GM23338 (cell line): ENCODE data around the gene GUCA2B. TPM values are rescaled to one million over a fixed set of nuclear protein-coding genes. Genes with fewer than 3 reads are reported as not detected.

Experiments
- ATAC-seq: fragments of 200-7000 bp; cut with Tn5 transposase; 3 replicates; pipeline ENCODE4 v1.9.1; 2020
- DNase-seq: peaks from one replicate; pipeline ENCODE4 v3.0.0-alpha.2; 2015; ENCODE audit warnings: low spot score
- H2AFZ ChIP-seq: fragments of 200-600 bp; sonication (generic); 2 replicates; pipeline ENCODE4 v1.8.0; 2016; ENCODE audit warnings: antibody characterized with exemption, mild to moderate bottlenecking, moderate library complexity
- H3F3A ChIP-seq: fragments of 200-600 bp; sonication (generic); replicated peaks from 2 replicates; pipeline ENCODE4 v1.8.0; 2017; ENCODE audit warnings: antibody characterized with exemption, mixed run types, low read depth
- H3K27ac ChIP-seq: fragments of 200-600 bp; sonication (generic); 2 replicates; pipeline ENCODE4 v1.6.1; 2016; ENCODE audit warnings: low read depth
- H3K27me3 ChIP-seq: fragments of 200-600 bp; sonication (generic); 2 replicates; pipeline ENCODE4 v1.8.0; 2016; ENCODE audit warnings: mild to moderate bottlenecking, mixed run types, moderate library complexity; ENCODE audit not compliant: insufficient read depth
- H3K36me3 ChIP-seq: fragments of 200-600 bp; sonication (generic); 2 replicates; pipeline ENCODE4 v1.8.0; 2016; ENCODE audit warnings: mild to moderate bottlenecking; ENCODE audit not compliant: insufficient read depth
- H3K4me1 ChIP-seq: fragments of 200-600 bp; sonication (generic); 2 replicates; pipeline ENCODE4 v1.8.0; 2016; ENCODE audit warnings: mild to moderate bottlenecking, moderate library complexity; ENCODE audit not compliant: insufficient read depth
- H3K4me2 ChIP-seq: fragments of 200-600 bp; sonication (generic); 2 replicates; pipeline ENCODE4 v1.7.1; 2017; ENCODE audit warnings: mixed run types
- H3K4me3 ChIP-seq: fragments of 200-600 bp; sonication (generic); 2 replicates; pipeline ENCODE4 v1.6.1; 2016; ENCODE audit warnings: mixed run types
- H3K79me2 ChIP-seq: fragments of 200-600 bp; sonication (generic); replicated peaks from 2 replicates; pipeline ENCODE4 v1.8.0; 2017; ENCODE audit warnings: mild to moderate bottlenecking; ENCODE audit not compliant: insufficient read depth
- H3K9me2 ChIP-seq: fragments of 200-600 bp; sonication (generic); 2 replicates; pipeline ENCODE4 v1.8.0; 2017; ENCODE audit not compliant: insufficient read depth
- H4K20me1 ChIP-seq: fragments of 200-600 bp; sonication (generic); replicated peaks from 2 replicates; pipeline ENCODE4 v1.8.0; 2017; ENCODE audit warnings: mild to moderate bottlenecking; ENCODE audit not compliant: insufficient read depth
- H3K27ac Mint-ChIP-seq: 2 replicates; pipeline ENCODE4 v1.8.0; 2020; ENCODE audit warnings: inconsistent platforms, mild to moderate bottlenecking, moderate library complexity, mixed read lengths
- H3K27me3 Mint-ChIP-seq: 3 replicates; pipeline ENCODE4 v1.8.0; 2022; ENCODE audit warnings: low read depth, mild to moderate bottlenecking, moderate library complexity, mixed read lengths, inconsistent platforms; ENCODE audit not compliant: insufficient read depth, poor library complexity
- H3K36me3 Mint-ChIP-seq: 3 replicates; pipeline ENCODE4 v1.8.0; 2021; ENCODE audit warnings: low read depth, mild to moderate bottlenecking, inconsistent platforms, moderate library complexity, mixed read lengths
- H3K4me1 Mint-ChIP-seq: 3 replicates; pipeline ENCODE4 v1.8.0; 2020; ENCODE audit warnings: mild to moderate bottlenecking, inconsistent platforms, mixed read lengths
- H3K4me3 Mint-ChIP-seq: 3 replicates; pipeline ENCODE4 v1.8.0; 2021; ENCODE audit warnings: moderate library complexity, mild to moderate bottlenecking, inconsistent platforms, mixed read lengths
- H3K9me3 Mint-ChIP-seq: 3 replicates; pipeline ENCODE4 v1.8.0; 2020; ENCODE audit warnings: moderate library complexity, mild to moderate bottlenecking, inconsistent platforms, mixed read lengths
- EZH2 ChIP-seq: fragments of 200-600 bp; sonication (generic); IDR thresholded peaks from one replicate; pipeline ENCODE4 v1.8.0; 2017; ENCODE audit warnings: antibody characterized with exemption, mild to moderate bottlenecking, low read depth; ENCODE audit not compliant: unreplicated experiment
- JUNB ChIP-seq: IDR thresholded peaks from one replicate; pipeline ENCODE4 v1.6.1; 2016; ENCODE audit warnings: antibody characterized with exemption; ENCODE audit not compliant: unreplicated experiment
- NANOG ChIP-seq: IDR thresholded peaks from 2 replicates; pipeline ENCODE4 v1.6.1; 2016; ENCODE audit warnings: antibody characterized with exemption, borderline replicate concordance
- STAT1 ChIP-seq: IDR thresholded peaks from one replicate; pipeline ENCODE4 v1.6.1; 2016; ENCODE audit warnings: antibody characterized with exemption; ENCODE audit not compliant: unreplicated experiment
- ZNF114 ChIP-seq: fragments of 250-450 bp; sonication (Bioruptor Pico); IDR thresholded peaks from 2 replicates; pipeline ENCODE4 v1.5.0; 2020; ENCODE audit warnings: mild to moderate bottlenecking, moderate library complexity
- polyA plus RNA-seq: library from polyadenylated mRNA; unstranded; fragments of >200 nt; fragmentation: Nextera tagmentation; extraction: Ambion mirVana; gene quantifications from 2 replicates; pipeline ENCODE4 v1.2.1, GENCODE V29; 2016
- total RNA-seq: library from RNA; depleted of rRNA; stranded (reverse); fragments of >200 nt; shearing (Covaris generic); gene quantifications from 2 replicates; pipeline ENCODE4 v1.2.3, GENCODE V29; 2014
- TF ChIP-seq, protein P1 (sequence below), 2 experiments: fragments of 200-600 bp in 1 of 2; sonication (generic) in 1 of 2; conservative IDR thresholded peaks; 2 replicates each; pipeline versions ENCODE4 v1.5.1 to v1.6.1; 2016 to 2017; ENCODE audit warnings: antibody characterized with exemption in 2 of 2, low read depth in 2 of 2, mild to moderate bottlenecking in 2 of 2, moderate library complexity in 1 of 2
- TF ChIP-seq, protein P2 (sequence below): IDR thresholded peaks from one replicate; pipeline ENCODE4 v1.6.1; 2018; ENCODE audit warnings: antibody characterized with exemption; ENCODE audit not compliant: unreplicated experiment
- TF ChIP-seq, protein P3 (sequence below): fragments of 250-450 bp; sonication (Bioruptor Pico); IDR thresholded peaks from 2 replicates; pipeline ENCODE4 v1.5.0; 2020; ENCODE audit warnings: mild to moderate bottlenecking, moderate library complexity

The GUCA2B gene
- total and polyA plus RNA-seq, 2 experiments from 2014 or later = not detected

DNA sequence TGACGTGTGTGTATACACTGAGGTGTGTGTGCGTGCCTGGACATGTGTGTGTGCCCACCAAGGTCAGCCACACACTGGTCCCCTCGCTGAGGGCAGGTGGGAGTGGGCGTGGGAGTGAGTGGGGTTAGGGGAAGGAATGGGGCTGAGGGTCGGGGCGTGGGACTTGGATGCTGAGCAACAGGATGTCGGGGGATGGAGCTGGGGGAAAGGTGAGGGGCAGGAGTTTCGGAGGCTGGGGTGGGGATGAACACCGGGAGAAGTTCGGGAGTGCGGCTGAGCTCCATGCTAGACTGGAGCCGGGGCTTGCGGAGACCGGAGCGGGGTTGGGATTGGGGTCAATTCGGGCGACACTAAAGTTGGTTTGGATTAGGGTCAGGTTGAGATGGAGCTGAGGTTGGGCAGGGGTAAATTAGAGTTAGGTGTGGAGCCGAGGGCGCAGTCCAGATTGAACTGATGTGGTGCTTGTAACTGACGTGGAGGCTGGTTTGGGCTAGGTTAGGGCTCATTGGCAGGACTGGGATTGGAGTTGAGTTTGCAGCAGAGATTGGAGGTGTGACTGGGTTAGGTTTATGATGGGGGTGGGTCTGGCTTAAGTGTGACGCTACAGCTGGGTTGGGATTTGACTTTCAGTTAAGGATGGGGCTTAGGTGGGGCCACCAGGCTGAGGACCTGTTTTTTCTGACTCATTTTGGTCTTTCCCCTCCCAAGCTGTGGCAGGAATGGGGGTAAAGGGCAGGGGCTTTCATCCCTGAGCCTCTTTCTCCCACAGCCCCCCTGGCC, 14.6 kb downstream of the GUCA2B start (continued):
- TF ChIP-seq, protein P1, sequence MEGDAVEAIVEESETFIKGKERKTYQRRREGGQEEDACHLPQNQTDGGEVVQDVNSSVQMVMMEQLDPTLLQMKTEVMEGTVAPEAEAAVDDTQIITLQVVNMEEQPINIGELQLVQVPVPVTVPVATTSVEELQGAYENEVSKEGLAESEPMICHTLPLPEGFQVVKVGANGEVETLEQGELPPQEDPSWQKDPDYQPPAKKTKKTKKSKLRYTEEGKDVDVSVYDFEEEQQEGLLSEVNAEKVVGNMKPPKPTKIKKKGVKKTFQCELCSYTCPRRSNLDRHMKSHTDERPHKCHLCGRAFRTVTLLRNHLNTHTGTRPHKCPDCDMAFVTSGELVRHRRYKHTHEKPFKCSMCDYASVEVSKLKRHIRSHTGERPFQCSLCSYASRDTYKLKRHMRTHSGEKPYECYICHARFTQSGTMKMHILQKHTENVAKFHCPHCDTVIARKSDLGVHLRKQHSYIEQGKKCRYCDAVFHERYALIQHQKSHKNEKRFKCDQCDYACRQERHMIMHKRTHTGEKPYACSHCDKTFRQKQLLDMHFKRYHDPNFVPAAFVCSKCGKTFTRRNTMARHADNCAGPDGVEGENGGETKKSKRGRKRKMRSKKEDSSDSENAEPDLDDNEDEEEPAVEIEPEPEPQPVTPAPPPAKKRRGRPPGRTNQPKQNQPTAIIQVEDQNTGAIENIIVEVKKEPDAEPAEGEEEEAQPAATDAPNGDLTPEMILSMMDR (conservative IDR thresholded peaks at IDR 0.05; ENCODE audit: low read depth in 2 of 2) = no peak
- TF ChIP-seq, protein P2, sequence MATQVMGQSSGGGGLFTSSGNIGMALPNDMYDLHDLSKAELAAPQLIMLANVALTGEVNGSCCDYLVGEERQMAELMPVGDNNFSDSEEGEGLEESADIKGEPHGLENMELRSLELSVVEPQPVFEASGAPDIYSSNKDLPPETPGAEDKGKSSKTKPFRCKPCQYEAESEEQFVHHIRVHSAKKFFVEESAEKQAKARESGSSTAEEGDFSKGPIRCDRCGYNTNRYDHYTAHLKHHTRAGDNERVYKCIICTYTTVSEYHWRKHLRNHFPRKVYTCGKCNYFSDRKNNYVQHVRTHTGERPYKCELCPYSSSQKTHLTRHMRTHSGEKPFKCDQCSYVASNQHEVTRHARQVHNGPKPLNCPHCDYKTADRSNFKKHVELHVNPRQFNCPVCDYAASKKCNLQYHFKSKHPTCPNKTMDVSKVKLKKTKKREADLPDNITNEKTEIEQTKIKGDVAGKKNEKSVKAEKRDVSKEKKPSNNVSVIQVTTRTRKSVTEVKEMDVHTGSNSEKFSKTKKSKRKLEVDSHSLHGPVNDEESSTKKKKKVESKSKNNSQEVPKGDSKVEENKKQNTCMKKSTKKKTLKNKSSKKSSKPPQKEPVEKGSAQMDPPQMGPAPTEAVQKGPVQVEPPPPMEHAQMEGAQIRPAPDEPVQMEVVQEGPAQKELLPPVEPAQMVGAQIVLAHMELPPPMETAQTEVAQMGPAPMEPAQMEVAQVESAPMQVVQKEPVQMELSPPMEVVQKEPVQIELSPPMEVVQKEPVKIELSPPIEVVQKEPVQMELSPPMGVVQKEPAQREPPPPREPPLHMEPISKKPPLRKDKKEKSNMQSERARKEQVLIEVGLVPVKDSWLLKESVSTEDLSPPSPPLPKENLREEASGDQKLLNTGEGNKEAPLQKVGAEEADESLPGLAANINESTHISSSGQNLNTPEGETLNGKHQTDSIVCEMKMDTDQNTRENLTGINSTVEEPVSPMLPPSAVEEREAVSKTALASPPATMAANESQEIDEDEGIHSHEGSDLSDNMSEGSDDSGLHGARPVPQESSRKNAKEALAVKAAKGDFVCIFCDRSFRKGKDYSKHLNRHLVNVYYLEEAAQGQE = no peak
- no peak for TF ChIP-seq STAT1
- no peak for TF ChIP-seq EZH2
- no peak for TF ChIP-seq NANOG
- no peak for TF ChIP-seq JUNB

DNA sequence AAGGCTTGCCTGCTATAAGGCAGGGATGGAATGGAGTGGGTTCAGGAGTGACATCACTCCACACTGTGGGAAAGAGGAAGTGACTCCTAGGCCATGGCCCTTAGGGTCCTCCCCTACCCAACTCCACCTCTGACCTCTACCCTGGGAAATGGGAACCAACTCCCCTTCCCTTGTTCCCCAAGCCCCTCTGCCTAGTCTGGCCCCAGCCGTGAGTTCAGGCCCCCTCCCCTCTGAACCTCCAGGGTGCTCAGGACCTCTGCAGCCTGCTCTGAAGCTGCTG, 15.1 kb downstream of the GUCA2B start:
- H3K36me3 Mint-ChIP-seq = no peaks in the 10 kb centered on the region
- H3K4me3 ChIP-seq = no peak overlapping the region
- no peak overlapping the region for H3K27ac ChIP-seq
- H3K9me3 Mint-ChIP-seq = no peaks in the 10 kb centered on the region; the same call in 2 of the 3 replicates
- no peak for ATAC-seq
- peaks cover 11% of the 10 kb centered on the region for H3K27me3 Mint-ChIP-seq
- no peak overlapping the region for H2AFZ ChIP-seq
- no peak for TF ChIP-seq ZNF114 (CRISPR knock-in tag)
- TF ChIP-seq EZH2 = no peak
- H3F3A ChIP-seq = no peaks in the 10 kb centered on the region
- no peaks in the 10 kb centered on the region for H3K9me2 ChIP-seq
- H3K4me1 Mint-ChIP-seq = peaks cover 4% of the 10 kb centered on the region; the same call in 2 of the 3 replicates
- no peak for DNase-seq
- no peak overlapping the region for H3K4me2 ChIP-seq
- no peaks in the 10 kb centered on the region for H3K36me3 ChIP-seq
- H3K4me1 ChIP-seq = no peaks in the 10 kb centered on the region
- no peaks in the 10 kb centered on the region for H3K79me2 ChIP-seq
- H3K27ac Mint-ChIP-seq = no peak overlapping the region
- H3K4me3 Mint-ChIP-seq = no peak overlapping the region
- H3K27me3 ChIP-seq = no peaks in the 10 kb centered on the region
- H4K20me1 ChIP-seq = no peaks in the 10 kb centered on the region

DNA sequence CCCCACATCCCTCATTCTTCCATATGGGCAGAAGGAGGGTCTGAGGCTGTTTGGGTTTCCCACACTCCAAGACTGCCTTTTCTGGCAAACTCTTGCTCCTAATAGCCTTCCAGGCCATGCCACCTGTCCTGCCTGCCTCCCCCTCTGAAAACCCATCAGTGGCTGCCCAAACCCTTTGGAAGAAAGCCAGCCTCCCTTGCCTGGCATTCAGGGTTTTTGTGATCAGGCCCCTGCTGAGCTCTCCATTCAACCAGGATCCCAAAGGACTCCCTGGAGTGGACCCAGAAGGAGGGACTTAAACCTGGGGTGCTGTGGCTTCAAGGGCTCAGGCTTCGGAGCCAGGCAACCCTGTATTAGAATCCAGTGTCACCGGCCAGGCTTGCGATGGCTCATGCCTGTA, 15.6 kb downstream of the GUCA2B start:
- no peak overlapping the region for H3K4me2 ChIP-seq
- no peaks in the 10 kb centered on the region for H3K9me2 ChIP-seq
- no peaks in the 10 kb centered on the region for H3K27me3 ChIP-seq
- no peaks in the 10 kb centered on the region for H3K36me3 ChIP-seq
- H3K36me3 Mint-ChIP-seq = no peaks in the 10 kb centered on the region
- no peak overlapping the region for H2AFZ ChIP-seq
- H3K79me2 ChIP-seq = no peaks in the 10 kb centered on the region
- H3K4me1 ChIP-seq = no peaks in the 10 kb centered on the region
- peaks cover 11% of the 10 kb centered on the region for H3K27me3 Mint-ChIP-seq
- no peak for DNase-seq
- H3K9me3 Mint-ChIP-seq = no peaks in the 10 kb centered on the region; the same call in 2 of the 3 replicates
- peaks cover 4% of the 10 kb centered on the region; the same call in 2 of the 3 replicates for H3K4me1 Mint-ChIP-seq
- no peak overlapping the region for H3K27ac ChIP-seq
- no peak for ATAC-seq
- H3F3A ChIP-seq = no peaks in the 10 kb centered on the region
- H3K27ac Mint-ChIP-seq = no peak overlapping the region
- no peak overlapping the region for H3K4me3 ChIP-seq
- H4K20me1 ChIP-seq = no peaks in the 10 kb centered on the region
- H3K4me3 Mint-ChIP-seq = no peak overlapping the region
- TF ChIP-seq STAT1 = no peak
- TF ChIP-seq, protein P3, sequence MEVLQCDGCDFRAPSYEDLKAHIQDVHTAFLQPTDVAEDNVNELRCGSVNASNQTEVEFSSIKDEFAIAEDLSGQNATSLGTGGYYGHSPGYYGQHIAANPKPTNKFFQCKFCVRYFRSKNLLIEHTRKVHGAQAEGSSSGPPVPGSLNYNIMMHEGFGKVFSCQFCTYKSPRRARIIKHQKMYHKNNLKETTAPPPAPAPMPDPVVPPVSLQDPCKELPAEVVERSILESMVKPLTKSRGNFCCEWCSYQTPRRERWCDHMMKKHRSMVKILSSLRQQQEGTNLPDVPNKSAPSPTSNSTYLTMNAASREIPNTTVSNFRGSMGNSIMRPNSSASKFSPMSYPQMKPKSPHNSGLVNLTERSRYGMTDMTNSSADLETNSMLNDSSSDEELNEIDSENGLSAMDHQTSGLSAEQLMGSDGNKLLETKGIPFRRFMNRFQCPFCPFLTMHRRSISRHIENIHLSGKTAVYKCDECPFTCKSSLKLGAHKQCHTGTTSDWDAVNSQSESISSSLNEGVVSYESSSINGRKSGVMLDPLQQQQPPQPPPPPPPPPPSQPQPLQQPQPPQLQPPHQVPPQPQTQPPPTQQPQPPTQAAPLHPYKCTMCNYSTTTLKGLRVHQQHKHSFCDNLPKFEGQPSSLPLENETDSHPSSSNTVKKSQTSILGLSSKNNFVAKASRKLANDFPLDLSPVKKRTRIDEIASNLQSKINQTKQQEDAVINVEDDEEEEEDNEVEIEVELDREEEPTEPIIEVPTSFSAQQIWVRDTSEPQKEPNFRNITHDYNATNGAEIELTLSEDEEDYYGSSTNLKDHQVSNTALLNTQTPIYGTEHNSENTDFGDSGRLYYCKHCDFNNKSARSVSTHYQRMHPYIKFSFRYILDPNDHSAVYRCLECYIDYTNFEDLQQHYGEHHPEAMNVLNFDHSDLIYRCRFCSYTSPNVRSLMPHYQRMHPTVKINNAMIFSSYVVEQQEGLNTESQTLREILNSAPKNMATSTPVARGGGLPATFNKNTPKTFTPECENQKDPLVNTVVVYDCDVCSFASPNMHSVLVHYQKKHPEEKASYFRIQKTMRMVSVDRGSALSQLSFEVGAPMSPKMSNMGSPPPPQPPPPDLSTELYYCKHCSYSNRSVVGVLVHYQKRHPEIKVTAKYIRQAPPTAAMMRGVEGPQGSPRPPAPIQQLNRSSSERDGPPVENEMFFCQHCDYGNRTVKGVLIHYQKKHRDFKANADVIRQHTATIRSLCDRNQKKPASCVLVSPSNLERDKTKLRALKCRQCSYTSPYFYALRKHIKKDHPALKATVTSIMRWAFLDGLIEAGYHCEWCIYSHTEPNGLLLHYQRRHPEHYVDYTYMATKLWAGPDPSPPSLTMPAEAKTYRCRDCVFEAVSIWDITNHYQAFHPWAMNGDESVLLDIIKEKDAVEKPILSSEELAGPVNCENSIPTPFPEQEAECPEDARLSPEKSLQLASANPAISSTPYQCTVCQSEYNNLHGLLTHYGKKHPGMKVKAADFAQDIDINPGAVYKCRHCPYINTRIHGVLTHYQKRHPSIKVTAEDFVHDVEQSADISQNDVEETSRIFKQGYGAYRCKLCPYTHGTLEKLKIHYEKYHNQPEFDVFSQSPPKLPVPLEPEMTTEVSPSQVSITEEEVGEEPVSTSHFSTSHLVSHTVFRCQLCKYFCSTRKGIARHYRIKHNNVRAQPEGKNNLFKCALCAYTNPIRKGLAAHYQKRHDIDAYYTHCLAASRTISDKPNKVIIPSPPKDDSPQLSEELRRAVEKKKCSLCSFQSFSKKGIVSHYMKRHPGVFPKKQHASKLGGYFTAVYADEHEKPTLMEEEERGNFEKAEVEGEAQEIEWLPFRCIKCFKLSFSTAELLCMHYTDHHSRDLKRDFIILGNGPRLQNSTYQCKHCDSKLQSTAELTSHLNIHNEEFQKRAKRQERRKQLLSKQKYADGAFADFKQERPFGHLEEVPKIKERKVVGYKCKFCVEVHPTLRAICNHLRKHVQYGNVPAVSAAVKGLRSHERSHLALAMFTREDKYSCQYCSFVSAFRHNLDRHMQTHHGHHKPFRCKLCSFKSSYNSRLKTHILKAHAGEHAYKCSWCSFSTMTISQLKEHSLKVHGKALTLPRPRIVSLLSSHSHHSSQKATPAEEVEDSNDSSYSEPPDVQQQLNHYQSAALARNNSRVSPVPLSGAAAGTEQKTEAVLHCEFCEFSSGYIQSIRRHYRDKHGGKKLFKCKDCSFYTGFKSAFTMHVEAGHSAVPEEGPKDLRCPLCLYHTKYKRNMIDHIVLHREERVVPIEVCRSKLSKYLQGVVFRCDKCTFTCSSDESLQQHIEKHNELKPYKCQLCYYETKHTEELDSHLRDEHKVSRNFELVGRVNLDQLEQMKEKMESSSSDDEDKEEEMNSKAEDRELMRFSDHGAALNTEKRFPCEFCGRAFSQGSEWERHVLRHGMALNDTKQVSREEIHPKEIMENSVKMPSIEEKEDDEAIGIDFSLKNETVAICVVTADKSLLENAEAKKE (CRISPR knock-in tag) = no peak
